Measurements from ENCODE around the gene CEP131. TPM values are rescaled to one million over a fixed set of nuclear protein-coding genes. Genes with fewer than 3 reads are reported as not detected.
A peak's percentile ranks its signal among the peaks of the same experiment; 100 is the strongest.

The CEP131 gene
- total and polyA plus RNA-seq, 2 of the 8 experiments (the other 6 are each of a cell fraction or from before 2014, with no cell fraction given), result 5.9 to 23.2 TPM

GRCh38 chr17:81241648-81242420, 19.1 kb upstream of the CEP131 start:
- Histone ChIP-seq H4K91ac (replicated peaks; ENCODE audit: insufficient read length, low read length) (no peak overlapping the region), H3K4me3 (ENCODE audit: extremely low read depth in 1 of 4, insufficient read depth in 2 of 4, low read depth in 3 of 4, low read length in 4 of 4) (no peak overlapping the region), H3K18ac (ENCODE audit: extremely low read depth, low read length) (no peak overlapping the region), H3K27ac (ENCODE audit: low read depth, low read length) (no peak overlapping the region), H3K14ac (ENCODE audit: insufficient read length) (no peak overlapping the region), H3K56ac (replicated peaks; ENCODE audit: insufficient read length, low read depth, low read length) (no peak overlapping the region), H4K20me1 (replicated peaks in 1 of 2; ENCODE audit: control insufficient read depth in 1 of 2, insufficient read depth in 2 of 2, low read length in 2 of 2) (peaks cover 14 to 22% of the 10 kb centered on the region in 2 experiments), H3K36me3 (ENCODE audit: control insufficient read depth in 2 of 4, insufficient read depth in 4 of 4, low read length in 3 of 4) (no peaks in the 10 kb centered on the region; a peak in 1 of 8 replicates), H2AFZ (ENCODE audit: low read length) (no peak overlapping the region), H2BK5ac (ENCODE audit: low read depth, low read length) (no peak overlapping the region), H3K79me2 (ENCODE audit: control insufficient read depth in 1 of 2, insufficient read depth in 2 of 2, low read length in 2 of 2) (peaks cover 0 to 23% of the 10 kb centered on the region in 2 experiments; a peak in 2 of 4 replicates), H3K9ac (replicated peaks in 1 of 4; ENCODE audit: extremely low read depth in 1 of 4, low read depth in 3 of 4, low read length in 3 of 4) (no peak overlapping the region), H3K23me2 (ENCODE audit: low read depth, low read length) (peaks cover 8% of the 10 kb centered on the region; the same call in 1 of the 2 replicates), H2AK5ac (ENCODE audit: low read depth, low read length) (no peak overlapping the region), H2BK12ac (ENCODE audit: low read depth, low read length) (no peak overlapping the region), H3K4me1 (replicated peaks in 1 of 4; ENCODE audit: control insufficient read depth in 3 of 4, insufficient read depth in 4 of 4, low read length in 3 of 4) (peaks cover 0 to 12% (median 9%) of the 10 kb centered on the region in 4 experiments; a peak in 5 of 7 replicates), H3K23ac (ENCODE audit: insufficient read length) (no peak overlapping the region), H3K79me1 (ENCODE audit: low read depth, low read length) (peaks cover 7% of the 10 kb centered on the region), H3K9me3 (ENCODE audit: insufficient read depth in 2 of 2, low read depth in 1 of 2, low read length in 1 of 2) (no peaks in the 10 kb centered on the region), H3K27me3 (replicated peaks in 1 of 4; ENCODE audit: control insufficient read depth in 3 of 4, extremely low read depth in 1 of 4, insufficient read depth in 3 of 4, low read length in 3 of 4) (no peaks in the 10 kb centered on the region), H2BK120ac (replicated peaks; ENCODE audit: low read depth, low read length) (no peak overlapping the region), H3K4me2 (ENCODE audit: insufficient read depth in 1 of 2, low read depth in 2 of 2, low read length in 2 of 2) (no peak overlapping the region), H2BK20ac (ENCODE audit: low read length) (no peak overlapping the region), H3K4ac (replicated peaks; ENCODE audit: insufficient read length, low read depth, low read length) (no peak overlapping the region), H4K8ac (ENCODE audit: extremely low read depth, insufficient read depth, low read length) (peak overlapping the region; percentile 65; the same call in 1 of the 2 replicates), H4K5ac (ENCODE audit: insufficient read length, low read depth, low read length) (no peak overlapping the region), H2BK15ac (ENCODE audit: low read length) (no peak overlapping the region)
- ChIA-PET POLR2A (ENCODE audit: partially characterized antibody) (interaction anchor here (0.7 to 1.3 kb wide), 5 partner anchors 9 to 277 kb away, joined by 3 to 4 read pairs (median 3); no protein-coding TSS in a partner anchor), CTCF (ENCODE audit: partially characterized antibody) (interaction anchor here (0.9 to 1.3 kb wide), 5 partner anchors 12 to 99 kb away, joined by 3 to 7 read pairs (median 4); no protein-coding TSS in a partner anchor)
- peak; percentile 50 to 97 for DNase-seq (ENCODE audit: low read depth in 1 of 2, low spot score in 2 of 2)
- 63% methylated on average over 24 of the region's 26 CpGs; no CpG with 5 or more reads in 1 of the 2 experiments for WGBS, 2 experiments (ENCODE audit: extremely low coverage in 1 of 2, insufficient coverage in 1 of 2, insufficient read length in 1 of 2, insufficient replicate concordance in 2 of 2, low coverage in 1 of 2, low lambda C conversion rate in 2 of 2, missing lambda C conversion rate in 1 of 2)
- FAIRE-seq, result no peak
- 0 out of 2 replicates have a peak, but pooled peaks have one; percentile 21 for TF ChIP-seq EGR1 (IDR thresholded peaks at IDR 0.05; ENCODE audit: borderline replicate concordance, low read depth, low read length)
- TF ChIP-seq EP300 (IDR thresholded peaks at IDR 0.05; ENCODE audit: borderline replicate concordance in 1 of 2, low read depth in 2 of 2, low read length in 2 of 2), result peak in 1 of 2 experiments; percentile 28; a peak in 1 of 3 replicates
- TF ChIP-seq CTCF (IDR thresholded peaks at IDR 0.05; ENCODE audit: control extremely low read depth in 1 of 3, insufficient read depth in 1 of 3, low read depth in 1 of 3, low read length in 3 of 3), result peak; percentile 91 to 93 (median 91)
- peak in 1 of 2 experiments; percentile 56; a peak in 2 of 3 replicates for TF ChIP-seq POLR2A (IDR thresholded peaks at IDR 0.05; ENCODE audit: control extremely low read depth in 1 of 2, low read depth in 2 of 2, low read length in 2 of 2)
- TF ChIP-seq CBX8 (IDR thresholded peaks at IDR 0.05; ENCODE audit: borderline replicate concordance, low read depth, low read length), result no peak
- no peak for TF ChIP-seq SIRT6 (IDR thresholded peaks at IDR 0.05; ENCODE audit: low read length)
- peak; percentile 61; the same call in 1 of the 2 replicates for TF ChIP-seq YY1 (IDR thresholded peaks at IDR 0.05; ENCODE audit: low read depth, low read length)
- TF ChIP-seq GABPA (IDR thresholded peaks at IDR 0.05; ENCODE audit: borderline replicate concordance, insufficient read depth, low read length), result peak; percentile 85
- TF ChIP-seq CREB1 (IDR thresholded peaks at IDR 0.05), result no peak

Data from H1 (cell line).